Suprapubic skin (tissue), 3 donors: ENCODE measurements around the gene MPV17L2.

Source experiments
- EP300 ChIP-seq: sonication (generic); formaldehyde crosslinking; IDR thresholded peaks from one replicate; pipeline ENCODE4 v1.6.1; 2017; ENCODE audit warnings: antibody characterized with exemption
- POLR2A ChIP-seq, 2 donors: fragments of 450-650 bp; IDR thresholded peaks; one replicate each; pipeline ENCODE4 v1.6.1; 2017; ENCODE audit warnings: antibody characterized with exemption in 2 of 2, mild to moderate bottlenecking in 2 of 2, moderate library complexity in 2 of 2
- TF ChIP-seq, protein P1 (sequence below), 2 donors: fragments of 200-600 bp in 1 of 2; fragments of 450-650 bp in 1 of 2; sonication (generic) in 1 of 2; IDR thresholded peaks; one replicate each; pipeline ENCODE4 v1.5.1; 2016 to 2019; ENCODE audit warnings: antibody characterized with exemption in 2 of 2, mild to moderate bottlenecking in 1 of 2, moderate library complexity in 1 of 2

DNA sequence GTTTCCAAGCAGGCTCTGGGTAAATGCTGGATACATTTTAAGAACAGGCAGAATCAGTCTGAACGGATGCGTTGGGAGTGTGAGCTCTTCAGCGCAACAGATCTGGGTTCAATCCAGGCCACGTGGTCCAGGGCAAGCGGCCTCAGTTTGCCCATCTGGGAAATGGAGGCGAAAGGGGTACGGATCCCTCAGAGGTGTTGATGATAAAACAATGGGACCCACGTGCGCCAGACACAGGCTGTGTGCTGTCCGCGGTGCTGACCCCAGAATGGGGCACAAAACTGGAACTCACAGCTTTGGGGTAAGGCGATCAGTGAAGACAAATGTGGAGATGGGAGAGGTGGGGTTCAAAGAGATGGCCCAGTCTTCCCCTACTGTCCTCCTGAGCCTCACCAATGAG is 46.3 kb downstream of the MPV17L2 start:
- TF ChIP-seq, protein P1, sequence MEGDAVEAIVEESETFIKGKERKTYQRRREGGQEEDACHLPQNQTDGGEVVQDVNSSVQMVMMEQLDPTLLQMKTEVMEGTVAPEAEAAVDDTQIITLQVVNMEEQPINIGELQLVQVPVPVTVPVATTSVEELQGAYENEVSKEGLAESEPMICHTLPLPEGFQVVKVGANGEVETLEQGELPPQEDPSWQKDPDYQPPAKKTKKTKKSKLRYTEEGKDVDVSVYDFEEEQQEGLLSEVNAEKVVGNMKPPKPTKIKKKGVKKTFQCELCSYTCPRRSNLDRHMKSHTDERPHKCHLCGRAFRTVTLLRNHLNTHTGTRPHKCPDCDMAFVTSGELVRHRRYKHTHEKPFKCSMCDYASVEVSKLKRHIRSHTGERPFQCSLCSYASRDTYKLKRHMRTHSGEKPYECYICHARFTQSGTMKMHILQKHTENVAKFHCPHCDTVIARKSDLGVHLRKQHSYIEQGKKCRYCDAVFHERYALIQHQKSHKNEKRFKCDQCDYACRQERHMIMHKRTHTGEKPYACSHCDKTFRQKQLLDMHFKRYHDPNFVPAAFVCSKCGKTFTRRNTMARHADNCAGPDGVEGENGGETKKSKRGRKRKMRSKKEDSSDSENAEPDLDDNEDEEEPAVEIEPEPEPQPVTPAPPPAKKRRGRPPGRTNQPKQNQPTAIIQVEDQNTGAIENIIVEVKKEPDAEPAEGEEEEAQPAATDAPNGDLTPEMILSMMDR (IDR thresholded peaks at IDR 0.05) = no peak
- TF ChIP-seq POLR2A (IDR thresholded peaks at IDR 0.05) = no peak
- TF ChIP-seq EP300 = no peak
